Endodermal cell (in vitro differentiated cells): ENCODE results near the gene USF1. TPM values are rescaled to one million over a fixed set of nuclear protein-coding genes. Genes with fewer than 3 reads are reported as not detected.

Experiments used
- DNase-seq: peaks from one replicate; pipeline ENCODE4 v3.0.0-alpha.2; 2017
- H3K27ac ChIP-seq: 2 replicates; pipeline ENCODE4 v1.5.1; 2013; ENCODE audit warnings: mild to moderate bottlenecking, low read depth, low read length, moderate library complexity
- H3K27me3 ChIP-seq: 2 replicates; pipeline ENCODE4 v1.6.1; 2013; ENCODE audit warnings: mild to moderate bottlenecking, low read length, moderate library complexity; ENCODE audit not compliant: insufficient read depth, control insufficient read depth, poor library complexity, severe bottlenecking
- H3K36me3 ChIP-seq: 2 replicates; pipeline ENCODE4 v1.7.0; 2013; ENCODE audit warnings: mild to moderate bottlenecking, low read length, moderate library complexity; ENCODE audit not compliant: control insufficient read depth, insufficient read depth
- H3K4me1 ChIP-seq: one replicate; pipeline ENCODE4 v1.7.0; 2013; ENCODE audit warnings: low read length; ENCODE audit not compliant: control insufficient read depth, insufficient read depth
- H3K4me3 ChIP-seq: 2 replicates; pipeline ENCODE4 v1.5.1; 2013; ENCODE audit warnings: mild to moderate bottlenecking, low read length, moderate library complexity
- H3K9ac ChIP-seq: 2 replicates; pipeline ENCODE4 v1.6.1; 2013; ENCODE audit warnings: mild to moderate bottlenecking, low read length, moderate library complexity; ENCODE audit not compliant: poor library complexity, severe bottlenecking; ENCODE audit errors: extremely low read depth
- H3K9me3 ChIP-seq: 2 replicates; pipeline ENCODE4 v1.6.1; 2013; ENCODE audit warnings: mild to moderate bottlenecking, low read length, moderate library complexity; ENCODE audit not compliant: control insufficient read depth
- H3K27ac Mint-ChIP-seq: 2 replicates; pipeline ENCODE4 v1.8.0; 2020; ENCODE audit warnings: mixed read lengths
- H3K27me3 Mint-ChIP-seq: 2 replicates; pipeline ENCODE4 v1.8.0; 2021; ENCODE audit warnings: mild to moderate bottlenecking, mixed read lengths; ENCODE audit not compliant: insufficient read depth
- H3K36me3 Mint-ChIP-seq: 2 replicates; pipeline ENCODE4 v1.8.0; 2020; ENCODE audit warnings: low read depth, mixed read lengths
- H3K4me1 Mint-ChIP-seq: 2 replicates; pipeline ENCODE4 v1.8.0; 2020; ENCODE audit warnings: mixed read lengths
- H3K4me3 Mint-ChIP-seq: 2 replicates; pipeline ENCODE4 v1.8.0; 2020; ENCODE audit warnings: mild to moderate bottlenecking, moderate library complexity, mixed read lengths
- H3K9me3 Mint-ChIP-seq: 2 replicates; pipeline ENCODE4 v1.8.0; 2020; ENCODE audit warnings: mild to moderate bottlenecking, mixed read lengths
- WGBS, 2 experiments: methylation state at CpG; one replicate each; pipeline versions ENCODE4 v1.1.5 to v1.1.7; 2013; ENCODE audit warnings: missing lambda C conversion rate in 2 of 2, mixed read lengths in 1 of 2; ENCODE audit not compliant: insufficient coverage in 1 of 2, insufficient read length in 1 of 2; 5-methylcytosine and 5-hydroxymethylcytosine counted together
- long read RNA-seq, 4 experiments: library from polyadenylated mRNA in 2 of 4; library from RNA in 1 of 4; library from capped mRNA in 1 of 4; stranded (forward) in 3 of 4; unstranded in 1 of 4; transcript quantifications; one replicate each; pipeline ENCODE4 v2.0.0, GENCODE V29; 2020 to 2021; ENCODE audit warnings: inconsistent platforms in 1 of 4
- polyA plus RNA-seq, 2 experiments: library from polyadenylated mRNA; stranded (reverse); fragments of 50-300 nt; gene quantifications; one replicate each; pipeline ENCODE4 v1.2.3, GENCODE V29; 2013
- total RNA-seq, 2 donors: library from RNA; stranded (reverse); fragmentation: NEBNext Ultra II Directional in 1 of 2; extraction: Animal tissue kit (Norgen Biotek cat#: 25700) in 1 of 2; gene quantifications; 2 replicates in 1 of 2; 3 replicates in 1 of 2; pipeline ENCODE4 v1.2.1, GENCODE V29; 2021
- TF ChIP-seq, protein P1 (sequence below): fragments of 200-600 bp; sonication (generic); conservative IDR thresholded peaks from 2 replicates; pipeline ENCODE4 v1.5.0; 2021; ENCODE audit warnings: antibody characterized with exemption, mild to moderate bottlenecking

USF1 gene, protein sequence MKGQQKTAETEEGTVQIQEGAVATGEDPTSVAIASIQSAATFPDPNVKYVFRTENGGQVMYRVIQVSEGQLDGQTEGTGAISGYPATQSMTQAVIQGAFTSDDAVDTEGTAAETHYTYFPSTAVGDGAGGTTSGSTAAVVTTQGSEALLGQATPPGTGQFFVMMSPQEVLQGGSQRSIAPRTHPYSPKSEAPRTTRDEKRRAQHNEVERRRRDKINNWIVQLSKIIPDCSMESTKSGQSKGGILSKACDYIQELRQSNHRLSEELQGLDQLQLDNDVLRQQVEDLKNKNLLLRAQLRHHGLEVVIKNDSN
- total RNA-seq, result 10 to 100 TPM; 55.5 to 57.3 TPM
- 69.5 TPM for polyA plus RNA-seq (2013, experiment 1 of 2)
- polyA plus RNA-seq (2013, experiment 2 of 2), result 60.9 TPM
- long read RNA-seq, experiment 1, partial matches to known transcripts, result 0 of 5 reads
- long read RNA-seq, experiment 1, other reads (novel, unspliced or antisense), result 2 of 5 reads
- long read RNA-seq, experiment 2, partial matches to known transcripts, result 0 of 5 reads
- long read RNA-seq, experiment 2, other reads (novel, unspliced or antisense), result 1 of 5 reads
- long read RNA-seq, experiment 3, transcript USF1-203 (11 exons, 1,807 nt), result major isoform, 27 of 53 reads
- long read RNA-seq, experiment 3, transcript USF1-205 (11 exons, 1,092 nt), result minor isoform, 9 of 53 reads
- long read RNA-seq, experiment 3, partial matches to known transcripts, result 5 of 53 reads
- long read RNA-seq, experiment 3, other reads (novel, unspliced or antisense), result 11 of 53 reads
- long read RNA-seq, experiment 4, partial matches to known transcripts, result 0 of 5 reads
- long read RNA-seq, experiment 4, other reads (novel, unspliced or antisense), result 2 of 5 reads

DNA sequence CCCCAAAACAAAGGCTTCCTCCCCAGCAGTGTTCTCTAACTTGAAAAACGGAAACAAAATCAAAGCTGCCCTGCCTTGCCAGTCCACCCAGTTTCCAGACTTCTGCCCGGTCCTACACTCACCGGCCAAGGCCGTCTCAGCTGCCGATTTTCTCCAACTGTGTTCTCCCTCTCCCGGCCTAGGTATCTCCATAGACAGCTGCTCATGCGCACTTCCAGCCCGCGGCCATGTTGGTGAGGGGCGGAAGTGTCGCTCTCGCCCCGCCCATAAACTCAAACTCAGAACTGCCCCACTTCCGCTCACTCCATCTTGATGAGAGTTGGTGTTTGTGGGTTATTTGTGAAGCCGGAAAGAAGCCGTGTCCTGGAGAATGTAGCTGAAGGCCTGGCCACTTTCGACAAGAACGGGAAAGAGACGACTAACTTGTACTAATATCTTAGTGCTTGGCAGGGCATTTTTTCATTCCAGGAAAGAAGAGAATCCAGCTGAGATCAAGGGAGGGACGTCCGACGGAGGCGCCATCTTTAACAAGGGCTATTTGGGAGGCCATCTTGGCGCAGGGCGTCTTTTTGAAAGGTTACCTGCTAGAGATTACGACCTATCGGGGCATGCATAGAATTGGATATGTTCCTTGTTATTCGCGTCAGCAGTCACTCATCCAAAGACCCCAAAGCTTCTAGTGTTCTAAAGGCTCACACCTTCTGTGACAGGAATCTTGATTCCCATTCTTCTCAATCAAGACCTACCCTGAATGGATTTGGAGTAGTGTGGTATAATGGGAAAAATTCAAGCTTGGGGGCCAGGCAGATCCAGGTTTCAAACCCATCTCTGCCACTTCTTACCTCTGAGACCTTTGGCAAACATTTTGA, at the start of gene USF1:
USF1 (minus strand) TSS at position 242 of the 869 bp plus-strand sequence. CDS start 2,702 bp downstream, outside the sequence.
- TF ChIP-seq, protein P1, sequence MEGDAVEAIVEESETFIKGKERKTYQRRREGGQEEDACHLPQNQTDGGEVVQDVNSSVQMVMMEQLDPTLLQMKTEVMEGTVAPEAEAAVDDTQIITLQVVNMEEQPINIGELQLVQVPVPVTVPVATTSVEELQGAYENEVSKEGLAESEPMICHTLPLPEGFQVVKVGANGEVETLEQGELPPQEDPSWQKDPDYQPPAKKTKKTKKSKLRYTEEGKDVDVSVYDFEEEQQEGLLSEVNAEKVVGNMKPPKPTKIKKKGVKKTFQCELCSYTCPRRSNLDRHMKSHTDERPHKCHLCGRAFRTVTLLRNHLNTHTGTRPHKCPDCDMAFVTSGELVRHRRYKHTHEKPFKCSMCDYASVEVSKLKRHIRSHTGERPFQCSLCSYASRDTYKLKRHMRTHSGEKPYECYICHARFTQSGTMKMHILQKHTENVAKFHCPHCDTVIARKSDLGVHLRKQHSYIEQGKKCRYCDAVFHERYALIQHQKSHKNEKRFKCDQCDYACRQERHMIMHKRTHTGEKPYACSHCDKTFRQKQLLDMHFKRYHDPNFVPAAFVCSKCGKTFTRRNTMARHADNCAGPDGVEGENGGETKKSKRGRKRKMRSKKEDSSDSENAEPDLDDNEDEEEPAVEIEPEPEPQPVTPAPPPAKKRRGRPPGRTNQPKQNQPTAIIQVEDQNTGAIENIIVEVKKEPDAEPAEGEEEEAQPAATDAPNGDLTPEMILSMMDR, result no peak
- peak within 1 kb of the TSS; percentile 98 for H3K27ac Mint-ChIP-seq

DNA sequence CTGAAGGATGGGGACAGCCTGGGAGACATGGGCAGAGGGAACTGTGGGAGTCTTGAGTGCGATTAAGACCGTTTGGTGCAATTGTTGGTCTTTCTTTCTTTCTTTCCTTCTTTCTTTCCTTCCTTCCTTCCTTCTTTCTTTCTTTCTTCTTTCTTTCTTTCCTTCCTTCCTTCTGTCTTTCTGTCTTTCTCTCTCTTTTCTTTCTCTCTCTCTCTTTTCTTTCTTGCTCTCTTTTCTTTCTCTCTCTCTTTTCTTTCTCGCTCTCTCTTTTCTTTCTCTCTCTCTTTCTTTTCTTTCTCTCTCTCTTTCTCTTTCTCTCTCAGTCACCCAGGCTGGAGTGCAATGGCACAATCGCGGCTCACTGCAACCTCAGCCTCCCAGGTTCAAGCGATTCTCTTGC, 49.5 kb upstream of the USF1 start:
- peaks cover 4% of the 10 kb centered on the region for H3K4me1 Mint-ChIP-seq
- peaks cover 7% of the 10 kb centered on the region for H3K36me3 Mint-ChIP-seq
- TF ChIP-seq, protein P1, result no peak
- no peaks in the 10 kb centered on the region for H3K9me3 Mint-ChIP-seq
- Histone ChIP-seq H3K9ac (no peak overlapping the region), H3K27me3 (peaks cover 10% of the 10 kb centered on the region), H3K27ac (no peak overlapping the region), H3K36me3 (peaks cover 8% of the 10 kb centered on the region), H3K4me1 (no peaks in the 10 kb centered on the region), H3K4me3 (no peak overlapping the region), H3K9me3 (no peaks in the 10 kb centered on the region)
- 94 to 97% methylated on average over 5 to 6 of the region's 6 CpGs for WGBS, 2 experiments
- DNase-seq, result peak; percentile 1
- peaks cover 10% of the 10 kb centered on the region for H3K27me3 Mint-ChIP-seq
- no peak overlapping the region for H3K27ac Mint-ChIP-seq
- no peak overlapping the region for H3K4me3 Mint-ChIP-seq

More for the DNA sequence above, at the start of gene USF1:
- Histone ChIP-seq H3K9me3 (no peaks in the 10 kb centered on the region), H3K27me3 (no peaks in the 10 kb centered on the region), H3K27ac (peak within 1 kb of the TSS; percentile 91), H3K36me3 (peaks cover 22% of the 10 kb centered on the region), H3K9ac (peak within 1 kb of the TSS; percentile 90), H3K4me1 (peaks cover 9% of the 10 kb centered on the region), H3K4me3 (peak within 1 kb of the TSS; percentile 97)
- peaks cover 13% of the 10 kb centered on the region for H3K9me3 Mint-ChIP-seq
- peak within 1 kb of the TSS; percentile 77 for H3K4me3 Mint-ChIP-seq
- H3K36me3 Mint-ChIP-seq, result peaks cover 29% of the 10 kb centered on the region
- 0 to 1% methylated on average over 15 to 29 of the region's 29 CpGs for WGBS, 2 experiments
- peaks cover 22% of the 10 kb centered on the region for H3K27me3 Mint-ChIP-seq
- peak; percentile 97 for DNase-seq
- peaks cover 20% of the 10 kb centered on the region for H3K4me1 Mint-ChIP-seq

DNA sequence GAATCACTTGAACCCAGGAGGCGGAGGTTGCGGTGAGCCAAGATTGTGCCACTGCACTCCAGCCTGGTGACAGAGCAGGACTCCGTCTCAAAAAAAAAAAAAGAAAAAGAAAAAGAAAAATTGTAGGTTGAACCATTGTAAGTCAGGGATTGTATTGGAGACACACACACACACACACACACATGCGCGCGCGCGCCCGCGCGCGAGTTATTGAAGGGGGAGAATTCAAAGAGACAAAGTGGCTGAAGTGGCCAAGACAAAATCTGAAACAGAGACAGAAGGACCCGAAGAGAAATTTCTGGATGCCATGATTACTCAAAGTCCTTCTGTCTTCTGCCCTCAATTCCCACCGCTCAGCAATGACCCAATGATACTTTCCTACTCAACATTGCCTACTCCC, 48.7 kb upstream of the USF1 start:
- peaks cover 10% of the 10 kb centered on the region for H3K27me3 ChIP-seq
- peaks cover 4% of the 10 kb centered on the region for H3K4me1 Mint-ChIP-seq
- H3K27me3 Mint-ChIP-seq, result peaks cover 10% of the 10 kb centered on the region
- H3K9ac ChIP-seq, result no peak overlapping the region
- no peak overlapping the region for H3K27ac ChIP-seq
- no peak overlapping the region for H3K4me3 Mint-ChIP-seq
- peaks cover 1% of the 10 kb centered on the region for H3K36me3 ChIP-seq
- no peaks in the 10 kb centered on the region for H3K9me3 Mint-ChIP-seq
- 96 to 99% methylated on average over 9 to 12 of the region's 14 CpGs for WGBS, 2 experiments
- no peaks in the 10 kb centered on the region for H3K9me3 ChIP-seq
- no peak overlapping the region for H3K27ac Mint-ChIP-seq
- TF ChIP-seq, protein P1, result no peak
- no peaks in the 10 kb centered on the region for H3K36me3 Mint-ChIP-seq
- DNase-seq, result peak; percentile 17
- no peaks in the 10 kb centered on the region for H3K4me1 ChIP-seq
- H3K4me3 ChIP-seq, result no peak overlapping the region
